HG02571 (cell line): ENCODE results near the gene CCDC183.
"Not testable (repeated sequence)": the region's sequence is repeated elsewhere in the genome, so short reads cannot be mapped to it uniquely, and the experiment has no call there.

Source experiments
- ATAC-seq: cut with Tn5 transposase; IDR thresholded peaks from one replicate; pipeline ENCODE4 v1.9.1; 2021; ENCODE audit warnings: mild to moderate bottlenecking, moderate library complexity; ENCODE audit not compliant: unreplicated experiment

CCDC183 gene

GRCh38 chr9:136760424-136760823 is 35.7 kb upstream of the CCDC183 start:
- ATAC-seq: no peak

- not testable (repeated sequence) for ATAC-seq
Measured at GRCh38 chr9:136760834-136761544, 35.1 kb upstream of the CCDC183 start.

GRCh38 chr9:136761545-136761981 is 34.6 kb upstream of the CCDC183 start:
- no peak for ATAC-seq

GRCh38 chr9:136762221-136762691 is 33.9 kb upstream of the CCDC183 start:
- ATAC-seq: no peak

GRCh38 chr9:136762915-136763648 is 33.1 kb upstream of the CCDC183 start:
- no peak for ATAC-seq

- no peak for ATAC-seq
Measured at GRCh38 chr9:136763649-136764035, 32.5 kb upstream of the CCDC183 start.

- ATAC-seq: no peak
Measured at GRCh38 chr9:136764301-136764891, 31.7 kb upstream of the CCDC183 start, which contains the start of gene LCN15. TSS of gene LCN15 (minus strand) at chr9:136764518. CDS start at chr9:136764488, 30 bp downstream.

- no peak for ATAC-seq
Measured at GRCh38 chr9:136765041-136765440, 31.1 kb upstream of the CCDC183 start.

GRCh38 chr9:136765745-136766409 is 30.3 kb upstream of the CCDC183 start:
- ATAC-seq: not testable (repeated sequence)

- not testable (repeated sequence) for ATAC-seq
Measured at GRCh38 chr9:136766410-136767120, 29.6 kb upstream of the CCDC183 start.

GRCh38 chr9:136769710-136770191 is 26.4 kb upstream of the CCDC183 start:
- ATAC-seq: no peak

- ATAC-seq: no peak
Measured at GRCh38 chr9:136771907-136772415, 24.2 kb upstream of the CCDC183 start.

GRCh38 chr9:136773386-136774044 is 22.6 kb upstream of the CCDC183 start:
- ATAC-seq: no peak

- no peak for ATAC-seq
Measured at GRCh38 chr9:136774416-136775045, 21.6 kb upstream of the CCDC183 start.

GRCh38 chr9:136775191-136775590 is 20.9 kb upstream of the CCDC183 start:
- ATAC-seq: no peak

- no peak for ATAC-seq
Measured at GRCh38 chr9:136776947-136777346, 19.2 kb upstream of the CCDC183 start.

GRCh38 chr9:136777359-136777758 is 18.8 kb upstream of the CCDC183 start:
- ATAC-seq: no peak

GRCh38 chr9:136779808-136780207 is 16.3 kb upstream of the CCDC183 start:
- ATAC-seq: no peak

- ATAC-seq: no peak
Measured at GRCh38 chr9:136782452-136782851, 13.7 kb upstream of the CCDC183 start.
